ENCODE measurements around the gene RWDD2A.
A peak's percentile ranks its signal among the peaks of the same experiment; 100 is the strongest.
"Not testable (repeated sequence)": the region's sequence is repeated elsewhere in the genome, so short reads cannot be mapped to it uniquely, and the experiment has no call there.

Gene RWDD2A

DNA sequence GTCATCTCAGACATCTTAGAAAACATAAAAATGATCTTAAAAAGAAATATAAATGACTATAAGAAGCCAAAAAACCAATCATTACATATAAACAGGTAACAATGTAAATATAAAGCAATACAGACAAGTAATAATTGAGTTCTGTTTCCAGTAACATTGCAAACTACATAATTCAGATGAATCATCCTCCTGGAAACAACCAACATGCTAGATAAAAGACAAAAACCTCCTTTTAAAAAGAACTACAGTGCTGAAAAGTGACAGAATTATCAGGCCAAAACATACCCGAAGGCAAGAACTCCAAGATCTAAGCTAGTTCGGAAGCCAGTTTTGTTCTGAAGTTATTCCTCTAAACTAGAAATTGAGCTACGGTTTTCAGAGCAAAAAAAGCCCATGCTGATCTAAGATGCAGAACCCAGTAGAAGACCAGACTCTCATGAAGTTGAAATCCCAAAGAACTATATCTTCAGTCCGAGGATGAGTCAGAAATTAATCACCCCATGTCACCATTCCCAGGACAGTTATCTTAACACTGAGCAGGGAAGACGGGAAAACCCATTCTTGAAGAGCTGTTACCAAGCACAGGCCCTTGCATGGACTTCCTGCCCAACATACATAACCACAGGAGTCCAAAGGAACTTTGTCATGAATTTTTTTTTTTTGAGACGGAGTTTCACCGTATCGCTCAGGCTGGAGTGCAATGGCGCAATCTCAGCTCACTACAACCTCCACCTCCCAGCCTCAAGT, 9.9 kb upstream of the RWDD2A start:
- TF ChIP-seq, protein P1, sequence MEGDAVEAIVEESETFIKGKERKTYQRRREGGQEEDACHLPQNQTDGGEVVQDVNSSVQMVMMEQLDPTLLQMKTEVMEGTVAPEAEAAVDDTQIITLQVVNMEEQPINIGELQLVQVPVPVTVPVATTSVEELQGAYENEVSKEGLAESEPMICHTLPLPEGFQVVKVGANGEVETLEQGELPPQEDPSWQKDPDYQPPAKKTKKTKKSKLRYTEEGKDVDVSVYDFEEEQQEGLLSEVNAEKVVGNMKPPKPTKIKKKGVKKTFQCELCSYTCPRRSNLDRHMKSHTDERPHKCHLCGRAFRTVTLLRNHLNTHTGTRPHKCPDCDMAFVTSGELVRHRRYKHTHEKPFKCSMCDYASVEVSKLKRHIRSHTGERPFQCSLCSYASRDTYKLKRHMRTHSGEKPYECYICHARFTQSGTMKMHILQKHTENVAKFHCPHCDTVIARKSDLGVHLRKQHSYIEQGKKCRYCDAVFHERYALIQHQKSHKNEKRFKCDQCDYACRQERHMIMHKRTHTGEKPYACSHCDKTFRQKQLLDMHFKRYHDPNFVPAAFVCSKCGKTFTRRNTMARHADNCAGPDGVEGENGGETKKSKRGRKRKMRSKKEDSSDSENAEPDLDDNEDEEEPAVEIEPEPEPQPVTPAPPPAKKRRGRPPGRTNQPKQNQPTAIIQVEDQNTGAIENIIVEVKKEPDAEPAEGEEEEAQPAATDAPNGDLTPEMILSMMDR (IDR thresholded peaks at IDR 0.05; ENCODE audit: low read depth, low read length) = no peak
- H3K4me3 ChIP-seq (replicated peaks in 1 of 2; ENCODE audit: low read depth in 2 of 2, low read length in 2 of 2) = no peak overlapping the region
- DNase-seq (ENCODE audit: low read depth in 2 of 2) = peak; percentile 95 to 97

DNA sequence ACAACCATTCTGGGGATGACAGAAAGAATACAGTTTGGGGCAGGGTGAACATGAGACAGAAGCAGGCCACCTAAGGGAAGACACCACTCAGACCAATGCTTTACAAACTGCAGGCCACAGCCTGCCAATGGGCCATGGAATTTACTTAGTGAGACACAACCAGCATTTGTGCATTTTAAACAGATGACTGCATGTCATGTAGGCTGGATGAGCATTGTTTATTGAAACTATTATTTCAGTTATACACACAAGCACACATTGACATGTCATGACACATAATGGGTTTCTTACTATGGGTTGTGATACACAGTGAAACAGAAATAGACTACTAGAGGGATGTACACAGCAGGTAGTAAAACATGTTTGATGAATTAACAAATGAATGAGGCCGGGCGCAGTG, 8.1 kb upstream of the RWDD2A start:
- TF ChIP-seq, protein P1 (IDR thresholded peaks at IDR 0.05; ENCODE audit: low read depth, low read length) = no peak
- no peak overlapping the region for H3K4me3 ChIP-seq (replicated peaks in 1 of 2; ENCODE audit: low read depth in 2 of 2, low read length in 2 of 2)
- DNase-seq (ENCODE audit: low read depth in 2 of 2) = no peak

DNA sequence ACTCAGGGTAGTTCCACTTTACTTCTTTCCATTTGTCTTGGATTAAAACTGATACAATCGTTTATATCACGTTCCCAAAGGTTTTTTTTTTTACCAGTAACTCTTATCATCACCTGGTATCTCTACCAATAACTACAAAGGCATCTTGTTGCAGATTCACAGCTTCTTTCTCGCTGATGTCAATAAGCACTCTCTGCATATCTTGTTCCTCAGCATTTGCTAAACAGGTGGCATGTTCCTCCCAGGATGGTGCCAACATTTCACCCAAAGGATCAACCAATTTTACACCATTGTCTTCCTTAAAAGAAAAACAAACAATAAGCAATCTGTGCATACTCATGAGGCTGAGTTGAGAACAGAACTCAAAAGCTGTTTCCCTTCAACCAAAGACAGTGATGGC, 4.7 kb upstream of the RWDD2A start:
- TF ChIP-seq, protein P1 (IDR thresholded peaks at IDR 0.05; ENCODE audit: low read depth, low read length) = no peak
- no peak overlapping the region for H3K4me3 ChIP-seq (replicated peaks in 1 of 2; ENCODE audit: low read depth in 2 of 2, low read length in 2 of 2)
- no peak for DNase-seq (ENCODE audit: low read depth in 2 of 2)

DNA sequence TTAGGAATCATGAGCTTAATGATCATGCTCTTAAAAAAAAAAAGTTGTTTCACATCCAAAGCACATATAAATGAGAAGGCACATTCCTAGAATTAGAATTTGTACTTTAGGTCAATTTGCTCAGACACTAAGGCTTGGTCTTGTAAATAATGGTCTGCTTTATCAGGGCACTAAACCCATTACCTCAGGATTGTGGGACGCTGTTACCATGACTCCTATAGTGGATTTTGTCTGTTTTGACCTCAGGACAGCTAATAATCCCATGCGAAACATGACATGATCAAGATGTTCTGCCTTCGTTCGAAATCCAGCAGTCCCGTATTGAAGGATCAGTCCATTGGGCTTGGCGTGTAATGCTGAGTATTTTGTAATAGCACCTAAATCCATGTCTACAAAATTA, 2.5 kb upstream of the RWDD2A start:
- TF ChIP-seq, protein P1 (IDR thresholded peaks at IDR 0.05; ENCODE audit: low read depth, low read length) = no peak
- no peak for DNase-seq (ENCODE audit: low read depth in 2 of 2)
- H3K4me3 ChIP-seq (replicated peaks in 1 of 2; ENCODE audit: low read depth in 2 of 2, low read length in 2 of 2) = no peak overlapping the region

DNA sequence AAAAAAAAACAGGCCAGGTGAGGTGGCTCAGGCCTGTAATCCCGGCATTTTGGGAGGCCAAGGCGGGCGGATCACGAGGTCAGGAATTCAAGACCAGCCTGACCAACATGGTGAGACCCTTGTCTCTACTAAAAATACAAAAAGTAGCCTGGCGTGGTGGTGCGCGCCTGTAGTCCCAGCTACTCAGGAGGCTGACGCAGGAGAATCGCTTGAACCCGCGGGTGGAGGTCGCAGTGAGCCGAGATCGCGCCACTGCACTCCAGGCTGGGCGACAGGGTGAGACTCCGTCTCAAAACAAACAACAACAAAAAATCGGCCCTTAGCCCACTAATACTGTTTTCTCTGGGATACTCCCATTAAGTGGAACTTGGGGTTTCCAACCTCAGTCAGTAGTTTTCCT, 1.2 kb upstream of the RWDD2A start:
- not testable (repeated sequence) for DNase-seq (ENCODE audit: low read depth in 2 of 2)
- peak overlapping the region; percentile 85 to 93 for H3K4me3 ChIP-seq (replicated peaks in 1 of 2; ENCODE audit: low read depth in 2 of 2, low read length in 2 of 2)

DNA sequence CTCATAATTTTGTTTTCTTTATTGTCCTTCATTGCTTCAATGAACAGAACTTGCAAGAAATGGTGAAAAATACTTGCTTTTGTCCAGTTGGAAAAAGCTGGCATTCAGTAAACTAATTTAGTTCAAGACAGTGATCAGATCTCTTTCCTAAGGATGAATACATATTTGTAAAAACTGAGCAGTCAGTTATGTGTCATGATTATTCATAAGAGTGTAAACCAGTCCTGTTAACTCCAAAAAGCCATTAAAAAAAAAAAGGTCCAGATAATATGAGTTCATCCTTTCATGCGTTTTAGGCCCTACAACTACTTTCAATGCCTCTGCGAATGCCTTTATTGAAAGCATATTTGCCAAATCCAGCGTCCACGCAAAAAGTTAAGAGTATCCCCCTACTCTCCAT, 701 bp upstream of the RWDD2A start:
- peak overlapping the region; percentile 85 to 93 for H3K4me3 ChIP-seq (replicated peaks in 1 of 2; ENCODE audit: low read depth in 2 of 2, low read length in 2 of 2)
- peak in 1 of 2 donors; percentile 54 for DNase-seq (ENCODE audit: low read depth in 2 of 2)
- TF ChIP-seq, protein P1 (IDR thresholded peaks at IDR 0.05; ENCODE audit: low read depth, low read length) = no peak

DNA sequence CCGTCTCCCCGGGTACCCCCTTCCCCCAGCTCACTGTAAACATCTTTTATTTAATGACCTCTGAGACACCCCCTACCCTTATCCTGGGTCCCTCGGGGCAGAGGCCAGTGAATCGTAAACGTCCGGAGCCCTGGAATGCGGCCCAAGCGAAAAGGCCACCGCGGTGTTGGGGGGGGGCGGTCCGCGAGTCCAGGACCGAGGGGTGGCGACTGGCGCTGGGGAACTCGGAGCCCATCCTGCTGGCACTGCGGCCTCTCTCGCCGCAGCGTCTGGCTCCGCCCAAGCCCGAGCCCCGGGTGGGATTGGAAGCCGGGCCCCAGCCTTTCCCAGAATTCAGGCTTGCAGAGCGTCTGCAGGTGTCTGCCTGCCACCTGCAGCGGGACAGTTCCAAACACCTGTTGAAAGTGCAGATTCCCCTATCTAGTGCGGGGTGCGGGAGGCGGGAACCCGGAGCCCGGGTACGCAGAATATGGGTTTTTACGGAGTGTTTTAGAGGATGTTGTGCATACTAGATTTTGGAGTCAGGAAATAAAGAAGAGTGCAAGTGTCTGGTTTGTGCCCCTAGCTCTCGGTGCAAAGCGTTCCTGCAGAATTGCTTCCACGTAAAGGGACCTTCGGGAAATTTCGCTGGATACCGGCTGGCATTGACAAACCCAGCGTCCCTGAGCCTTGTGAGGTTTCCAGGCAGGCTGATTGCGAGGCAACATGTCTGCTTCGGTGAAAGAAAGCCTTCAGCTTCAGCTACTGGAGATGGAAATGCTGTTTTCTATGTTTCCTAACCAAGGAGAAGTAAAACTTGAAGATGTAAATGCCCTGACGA, 800 bp downstream of the RWDD2A start:
- peak; percentile 10 to 37 for DNase-seq (ENCODE audit: low read depth in 2 of 2)
- TF ChIP-seq, protein P1 (IDR thresholded peaks at IDR 0.05; ENCODE audit: low read depth, low read length) = no peak
- peak overlapping the region; percentile 85 to 93 for H3K4me3 ChIP-seq (replicated peaks in 1 of 2; ENCODE audit: low read depth in 2 of 2, low read length in 2 of 2)

Data from cardiac fibroblast (primary cell).